Heart left ventricle (tissue), 16 donors: Measurements from ENCODE around the gene STX2. TPM values are rescaled to one million over a fixed set of nuclear protein-coding genes. Genes with fewer than 3 reads are reported as not detected.

Source experiments
- ATAC-seq, 4 donors: fragments of 200-7000 bp; cut with Tn5 transposase; one replicate each; pipeline ENCODE4 v1.9.1; 2020 to 2022; ENCODE audit warnings: moderate library complexity in 4 of 4, mild to moderate bottlenecking in 3 of 4, moderate number of reproducible peaks in 1 of 4
- DNase-seq, 5 donors: peaks; one replicate each; pipeline ENCODE4 v3.0.0-alpha.2; 2020
- H3K27ac ChIP-seq, 12 donors: fragments of 200-600 bp; sonication (generic) in 4 of 12; one replicate each; pipeline versions ENCODE4 v1.5.0 to v1.8.0; 2016 to 2022; ENCODE audit warnings: mild to moderate bottlenecking in 2 of 12
- H3K27me3 ChIP-seq, 9 donors: fragments of 200-600 bp; sonication (generic) in 2 of 9; one replicate each; pipeline versions ENCODE4 v1.5.1 to v1.8.0; 2016 to 2022; ENCODE audit warnings: mild to moderate bottlenecking in 3 of 9
- H3K36me3 ChIP-seq, 9 donors: fragments of 200-600 bp; sonication (generic) in 2 of 9; one replicate each; pipeline versions ENCODE4 v1.5.0 to v1.8.0; 2018 to 2022; ENCODE audit warnings: mild to moderate bottlenecking in 2 of 9
- H3K4me1 ChIP-seq, 12 donors: fragments of 200-600 bp; sonication (generic) in 4 of 12; one replicate each; pipeline versions ENCODE4 v1.5.0 to v1.8.0; 2016 to 2022; ENCODE audit warnings: mild to moderate bottlenecking in 3 of 12
- H3K4me3 ChIP-seq, 12 donors: fragments of 200-600 bp; sonication (generic) in 4 of 12; one replicate each; pipeline versions ENCODE4 v1.5.0 to v1.8.0; 2017 to 2022; ENCODE audit warnings: mild to moderate bottlenecking in 9 of 12, moderate library complexity in 4 of 12
- H3K9me3 ChIP-seq, 12 donors: fragments of 200-600 bp; sonication (generic) in 4 of 12; one replicate each; pipeline versions ENCODE4 v1.5.0 to v1.8.0; 2016 to 2022; ENCODE audit warnings: mild to moderate bottlenecking in 1 of 12
- CTCF ChIP-seq, 12 donors: fragments of 200-600 bp; sonication (generic) in 4 of 12; IDR thresholded peaks; one replicate each; pipeline versions ENCODE4 v1.5.0 to v1.8.0; 2018 to 2022; ENCODE audit warnings: antibody characterized with exemption in 12 of 12, mild to moderate bottlenecking in 5 of 12
- POLR2A ChIP-seq, 2 donors: fragments of 450-650 bp; IDR thresholded peaks; one replicate each; pipeline ENCODE4 v1.6.1; 2017; ENCODE audit warnings: antibody characterized with exemption in 2 of 2, mild to moderate bottlenecking in 2 of 2, moderate library complexity in 2 of 2
- WGBS, 4 donors: extraction: QIAGEN DNeasy Blood & Tissue Kit in 2 of 4; methylation state at CpG; one replicate each; pipeline versions ENCODE4 v1.1.5 to v1.1.7; 2013 to 2018; 5-methylcytosine and 5-hydroxymethylcytosine counted together
- intact Hi-C, 10 donors: fragments of 100-400 bp; cut with DNase I; formaldehyde crosslinking; loops; one replicate each; pipeline versions ENCODE4 v1.11.1 to v1.14.2; 2022
- polyA plus RNA-seq, 2 donors: library from polyadenylated mRNA; stranded (reverse); fragments of 200-250 nt; gene quantifications; one replicate each; pipeline ENCODE4 v1.2.3, GENCODE V29; 2013
- total RNA-seq, 9 donors: library from RNA; depleted of rRNA in 2 of 9; stranded (reverse); fragments of >200 nt in 2 of 9; fragmentation: NEBNext Ultra II Directional in 3 of 9; extraction: Animal tissue kit (Norgen Biotek cat#: 25700) in 3 of 9; gene quantifications; one replicate each; pipeline versions ENCODE4 v1.1.0 to v1.2.4, GENCODE V29; 2016 to 2023
- donor health status: ischemic (EF 13 %, LVEDD 7.1; RV severe dilation, severe dysfunction).
- donor health status: healthy with polysubstance abuse.
- donor health status: DM: no; HTN: yes; CAD: no.
- donor health status: DM: no; HTN: no; CAD: no.
- donor health status: ischemic (EF 25% LVEDD 6.9; RV normal size, moderate dysfunction).
- donor health status: ischemic (EF 25% LVEDD 5.7; RV mildly dilated, moderate dysfunction).
- donor health status: healthy.
- donor health status: DM: yes; HTN: yes; CAD: no.
- donor health status: ischemic (EF 35%, LVEDD 5.7; RV mildly dilated, moderate dysfunction).
- donor health status: nonischemic (EF 11% LVEDD 7.7; RV severe dilation, severe dysfunction).
- donor health status: DM: yes; HTN: yes; CAD: no.
- donor health status: PGD.
- donor health status: ischemic (EF 29% LVEDD 5.4; RV normal size, mild dysfunction).
- donor health status: nonischemic (EF 23%, LVEDD 6.1; RV moderate dilation, normal function).

STX2 gene
- total and polyA plus RNA-seq, 11 donors, result 6.2 to 21.8 (median 11.1) TPM

DNA sequence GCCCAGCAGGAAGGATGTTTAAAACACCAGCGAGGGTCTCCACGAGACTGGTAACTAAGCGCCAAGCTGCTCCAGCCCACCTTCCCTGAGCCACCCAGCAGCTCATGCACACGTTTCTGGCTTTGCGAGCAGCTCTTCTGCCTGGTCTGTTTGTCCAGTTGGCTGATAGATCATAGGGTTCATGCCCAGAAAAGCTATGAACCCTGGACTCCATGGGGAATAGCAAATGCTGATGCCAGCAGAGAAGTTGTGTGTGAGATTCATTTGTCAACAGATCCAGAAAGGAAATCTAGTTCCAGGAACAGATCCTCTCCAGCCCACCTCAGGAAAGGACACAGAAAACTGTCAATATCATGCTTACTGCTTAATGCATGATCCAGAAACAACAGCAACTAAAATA is 94.8 kb downstream of the STX2 start:
- no peaks in the 10 kb centered on the region for H3K36me3 ChIP-seq
- 79 to 83% (median 81%) methylated on average over 5 of the region's 5 CpGs for WGBS, 4 donors
- peaks cover 0 to 4% (median 0%) of the 10 kb centered on the region in 12 donors for H3K4me1 ChIP-seq
- ATAC-seq (no peak), DNase-seq (no peak)
- no peak for TF ChIP-seq POLR2A (IDR thresholded peaks at IDR 0.05)
- no peak for TF ChIP-seq CTCF (IDR thresholded peaks at IDR 0.05)
- H3K27ac ChIP-seq, result no peak overlapping the region
- intact Hi-C loops, result loop anchor here in 3 of 10 donors (10.0 kb wide), 3 partner anchors 339 to 699 kb away; no protein-coding TSS in a partner anchor
- H3K4me3 ChIP-seq, result no peak overlapping the region
- peaks cover 0 to 5% (median 0%) of the 10 kb centered on the region in 12 donors for H3K9me3 ChIP-seq
- peaks cover 0 to 21% (median 8%) of the 10 kb centered on the region in 9 donors for H3K27me3 ChIP-seq

- intact Hi-C loops, result loop anchor here in 3 of 10 donors (10.0 kb wide), 3 partner anchors 339 to 699 kb away; no protein-coding TSS in a partner anchor
Measured at GRCh38 chr12:130743606-130744005, 95.4 kb downstream of the STX2 start.

DNA sequence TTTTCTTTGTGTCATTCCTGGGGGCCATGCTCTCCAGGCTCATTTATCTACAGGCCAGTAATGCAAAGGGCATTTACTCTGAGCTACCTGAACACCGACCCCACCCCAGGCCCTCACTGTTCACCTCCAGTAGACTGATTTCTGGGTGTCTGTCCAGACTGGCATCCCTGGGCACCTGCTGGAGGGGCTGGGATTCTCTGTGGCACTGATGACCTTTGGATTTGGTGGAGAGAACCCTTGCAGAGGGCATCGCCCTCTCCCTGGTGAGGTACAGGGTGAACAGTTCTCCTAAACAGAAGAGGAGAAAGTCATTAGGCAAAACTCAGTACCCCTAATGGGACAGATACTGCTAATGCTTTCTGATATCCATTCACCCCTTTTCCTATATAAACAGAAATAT is 95.9 kb downstream of the STX2 start:
- ATAC-seq, result no peak
- DNase-seq, result no peak
- H3K4me1 ChIP-seq, result peaks cover 0 to 4% (median 0%) of the 10 kb centered on the region in 12 donors
- TF ChIP-seq CTCF (IDR thresholded peaks at IDR 0.05) (no peak), POLR2A (IDR thresholded peaks at IDR 0.05) (no peak)
- no peak overlapping the region for H3K27ac ChIP-seq
- WGBS, 4 donors, result 86 to 93% (median 91%) methylated on average over 2 of the region's 2 CpGs
- H3K4me3 ChIP-seq, result no peak overlapping the region
- intact Hi-C loops, result loop anchor here in 3 of 10 donors (10.0 kb wide), 3 partner anchors 338 to 698 kb away; no protein-coding TSS in a partner anchor
- no peaks in the 10 kb centered on the region for H3K36me3 ChIP-seq
- peaks cover 0 to 29% (median 9%) of the 10 kb centered on the region in 9 donors for H3K27me3 ChIP-seq
- peaks cover 0 to 10% (median 0%) of the 10 kb centered on the region in 12 donors for H3K9me3 ChIP-seq

More at GRCh38 chr12:130743606-130744005, 95.4 kb downstream of the STX2 start:
- 86 to 90% (median 88%) methylated on average over 5 of the region's 5 CpGs for WGBS, 4 donors
- Histone ChIP-seq H3K9me3 (peaks cover 0 to 7% (median 0%) of the 10 kb centered on the region in 12 donors), H3K4me3 (no peak overlapping the region), H3K4me1 (peaks cover 0 to 4% (median 0%) of the 10 kb centered on the region in 12 donors), H3K27ac (no peak overlapping the region), H3K36me3 (no peaks in the 10 kb centered on the region), H3K27me3 (peaks cover 0 to 25% (median 7%) of the 10 kb centered on the region in 9 donors)
- ATAC-seq (no peak), DNase-seq (no peak)
- TF ChIP-seq POLR2A (IDR thresholded peaks at IDR 0.05), result no peak
- no peak for TF ChIP-seq CTCF (IDR thresholded peaks at IDR 0.05)

- H3K27me3 ChIP-seq, result peaks cover 0 to 30% (median 9%) of the 10 kb centered on the region in 9 donors
Measured at GRCh38 chr12:130742716-130743115, 96.3 kb downstream of the STX2 start.

More at GRCh38 chr12:130742716-130743115, 96.3 kb downstream of the STX2 start:
- H3K9me3 ChIP-seq, result peaks cover 0 to 10% (median 0%) of the 10 kb centered on the region in 12 donors
- intact Hi-C loops, result loop anchor here in 3 of 10 donors (10.0 kb wide), 3 partner anchors 338 to 698 kb away; no protein-coding TSS in a partner anchor
- WGBS, 4 donors, result 65 to 71% (median 70%) methylated on average over 1 of the region's 1 CpG
- no peak overlapping the region for H3K4me3 ChIP-seq
- no peak for TF ChIP-seq POLR2A (IDR thresholded peaks at IDR 0.05)
- no peak for TF ChIP-seq CTCF (IDR thresholded peaks at IDR 0.05)
- H3K36me3 ChIP-seq, result no peaks in the 10 kb centered on the region
- no peak overlapping the region for H3K27ac ChIP-seq
- H3K4me1 ChIP-seq, result peaks cover 0 to under 1% (median 0%) of the 10 kb centered on the region in 12 donors
- ATAC-seq (no peak), DNase-seq (no peak)
